HG03342 (cell line): Measurements from ENCODE around the gene FGF7.
"Not testable (repeated sequence)": the region's sequence is repeated elsewhere in the genome, so short reads cannot be mapped to it uniquely, and the experiment has no call there.

Source experiments
- ATAC-seq: cut with Tn5 transposase; IDR thresholded peaks from one replicate; pipeline ENCODE4 v1.9.1; 2021; ENCODE audit warnings: mild to moderate bottlenecking, moderate library complexity; ENCODE audit not compliant: unreplicated experiment

The FGF7 gene

GRCh38 chr15:49438962-49439631 lies 16.1 kb downstream of the FGF7 start:
- peak; percentile 83 for ATAC-seq

GRCh38 chr15:49439678-49440395 lies 16.8 kb downstream of the FGF7 start:
- ATAC-seq = no peak

GRCh38 chr15:49441356-49441755 lies 18.3 kb downstream of the FGF7 start:
- ATAC-seq = no peak

- ATAC-seq = no peak
These were observed 18.8 kb downstream of the FGF7 start for GRCh38 chr15:49441816-49442215.

- ATAC-seq = no peak
These were observed 29.6 kb downstream of the FGF7 start for GRCh38 chr15:49452595-49452994.

- no peak for ATAC-seq
These were observed 33.1 kb downstream of the FGF7 start for GRCh38 chr15:49456166-49456565.

GRCh38 chr15:49458145-49458544 lies 35.1 kb downstream of the FGF7 start:
- no peak for ATAC-seq

GRCh38 chr15:49460411-49460941 lies 37.4 kb downstream of the FGF7 start:
- ATAC-seq = no peak

GRCh38 chr15:49462232-49462844 lies 39.3 kb downstream of the FGF7 start:
- ATAC-seq = no peak

- ATAC-seq = no peak
These were observed 41.5 kb downstream of the FGF7 start for GRCh38 chr15:49464522-49464921.

- ATAC-seq = no peak
These were observed 43.1 kb downstream of the FGF7 start for GRCh38 chr15:49466119-49466518.

- no peak for ATAC-seq
These were observed 44.9 kb downstream of the FGF7 start for GRCh38 chr15:49467746-49468480.

GRCh38 chr15:49468481-49468839 lies 45.4 kb downstream of the FGF7 start:
- ATAC-seq = no peak

GRCh38 chr15:49471248-49471647 lies 48.2 kb downstream of the FGF7 start:
- not testable (repeated sequence) for ATAC-seq

- peak; percentile 82 for ATAC-seq
These were observed 48.7 kb downstream of the FGF7 start for GRCh38 chr15:49471733-49472132.

GRCh38 chr15:49472338-49472737 lies 49.3 kb downstream of the FGF7 start:
- no peak for ATAC-seq

- no peak for ATAC-seq
These were observed 50.0 kb downstream of the FGF7 start for GRCh38 chr15:49473031-49473430.

- ATAC-seq = not testable (repeated sequence)
These were observed 55.0 kb downstream of the FGF7 start for GRCh38 chr15:49478021-49478420.

GRCh38 chr15:49478982-49479381 lies 55.9 kb downstream of the FGF7 start:
- not testable (repeated sequence) for ATAC-seq

- not testable (repeated sequence) for ATAC-seq
These were observed 62.4 kb downstream of the FGF7 start for GRCh38 chr15:49485401-49485800.

GRCh38 chr15:49490966-49491365 lies 67.9 kb downstream of the FGF7 start:
- ATAC-seq = no peak
